Measurements from ENCODE around the gene PLA2G2D.

The PLA2G2D gene

DNA sequence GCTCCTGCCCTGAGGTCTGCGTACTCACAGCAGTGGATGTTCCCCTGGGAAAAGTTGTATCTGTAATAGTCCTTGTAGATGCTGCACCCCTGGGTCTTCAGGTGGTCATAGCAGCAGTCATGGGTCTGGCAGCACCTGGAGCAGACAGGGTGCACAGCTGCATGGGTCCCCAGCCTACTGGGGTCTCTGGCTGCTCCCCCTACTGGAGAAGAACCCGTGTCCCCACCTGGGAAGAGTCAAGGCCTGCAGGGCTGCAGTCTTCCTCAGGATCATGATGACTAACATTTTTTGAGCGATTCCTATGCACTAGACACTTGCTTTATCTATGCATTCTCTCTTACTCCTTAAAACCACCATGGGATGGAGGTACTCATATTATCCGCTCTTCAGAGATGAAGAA lies 3.9 kb downstream of the PLA2G2D start:
- no peak for DNase-seq (ENCODE audit: low read depth, low spot score)

DNA sequence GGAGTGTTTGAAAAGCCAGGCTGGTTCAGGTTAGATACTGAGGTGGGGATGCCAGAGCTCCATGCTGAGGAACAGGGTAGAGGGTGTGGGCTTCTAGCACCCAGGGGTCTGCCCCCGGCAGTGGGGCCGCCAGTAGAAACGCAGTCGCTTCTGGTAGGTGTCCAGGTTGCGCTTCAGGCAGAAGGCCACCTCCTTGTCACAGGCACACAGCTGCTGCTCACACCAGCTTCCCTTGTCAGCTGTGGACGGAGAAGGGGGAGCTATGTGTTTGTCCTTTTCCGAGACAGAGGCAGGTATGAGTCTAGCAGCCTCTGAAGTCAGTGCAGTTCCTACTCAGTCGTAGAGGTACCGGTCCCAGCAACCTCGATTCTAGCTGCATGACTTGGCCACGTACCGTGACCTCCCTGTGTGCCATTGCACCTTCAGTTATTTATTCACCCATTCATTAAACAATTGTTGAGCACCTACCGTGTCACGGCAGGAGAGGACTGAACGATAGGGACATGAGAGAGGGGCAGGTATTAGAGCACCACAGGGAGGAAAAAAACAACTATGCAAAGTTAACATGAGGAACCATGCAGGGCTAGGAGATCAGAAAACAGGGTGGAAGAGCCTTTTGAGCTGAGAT lies 5.2 kb downstream of the PLA2G2D start:
- no peak for DNase-seq (ENCODE audit: low read depth, low spot score)

DNA sequence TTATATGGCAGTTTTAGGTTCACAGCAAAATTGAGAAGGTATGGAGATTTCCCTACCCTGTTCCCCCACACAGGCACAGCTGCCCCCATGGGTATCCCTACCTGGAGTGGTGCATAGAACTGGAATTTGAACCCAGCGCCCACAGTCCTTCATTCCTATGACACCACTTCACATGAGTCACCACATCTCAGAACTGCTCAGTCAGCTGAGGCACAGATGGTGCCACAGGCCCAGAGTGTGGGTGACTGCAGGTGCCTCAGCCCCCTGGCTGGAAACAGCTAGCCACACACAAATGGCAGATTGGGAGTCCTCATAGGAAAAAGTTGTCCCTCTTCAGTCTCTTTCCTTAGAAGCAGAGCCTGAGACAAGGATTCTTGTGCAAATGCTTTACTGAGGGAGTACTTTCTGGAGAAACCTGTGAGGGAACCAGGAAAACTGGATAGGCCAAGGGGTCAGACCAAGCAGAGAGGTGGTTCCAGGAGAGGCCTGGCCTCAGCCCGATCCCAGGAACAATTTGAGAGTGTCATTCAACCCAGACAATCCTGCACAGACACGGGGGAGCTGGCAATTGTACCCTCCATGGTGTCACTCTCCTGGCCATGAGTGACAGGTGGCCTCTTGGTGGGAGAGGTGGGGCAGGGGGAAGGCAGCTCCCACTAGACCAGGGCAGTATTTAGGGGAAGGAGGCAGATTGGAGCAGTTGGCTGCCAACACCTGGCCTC lies 6.9 kb downstream of the PLA2G2D start:
- DNase-seq (ENCODE audit: low read depth, low spot score): no peak

DNA sequence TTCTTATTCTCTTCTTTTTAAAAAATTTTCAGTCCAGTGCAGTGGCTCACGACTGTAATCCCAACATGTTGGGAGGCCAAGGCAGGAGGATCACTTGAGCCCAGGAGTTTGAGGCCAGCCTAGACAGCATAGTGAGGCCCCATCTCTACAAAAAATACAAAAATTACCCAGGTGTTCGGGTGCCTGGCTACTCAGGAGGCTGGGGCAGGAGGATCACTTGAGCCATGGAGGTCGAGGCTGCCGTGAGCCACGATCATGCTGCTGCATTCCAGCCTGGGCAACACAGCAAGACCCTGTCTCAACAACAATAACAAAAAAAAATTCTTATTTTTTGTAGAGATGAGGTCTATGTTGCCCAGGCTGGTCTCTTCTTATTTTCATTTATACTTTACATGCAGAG lies 7.9 kb downstream of the PLA2G2D start:
- DNase-seq (ENCODE audit: low read depth, low spot score): no peak

DNA sequence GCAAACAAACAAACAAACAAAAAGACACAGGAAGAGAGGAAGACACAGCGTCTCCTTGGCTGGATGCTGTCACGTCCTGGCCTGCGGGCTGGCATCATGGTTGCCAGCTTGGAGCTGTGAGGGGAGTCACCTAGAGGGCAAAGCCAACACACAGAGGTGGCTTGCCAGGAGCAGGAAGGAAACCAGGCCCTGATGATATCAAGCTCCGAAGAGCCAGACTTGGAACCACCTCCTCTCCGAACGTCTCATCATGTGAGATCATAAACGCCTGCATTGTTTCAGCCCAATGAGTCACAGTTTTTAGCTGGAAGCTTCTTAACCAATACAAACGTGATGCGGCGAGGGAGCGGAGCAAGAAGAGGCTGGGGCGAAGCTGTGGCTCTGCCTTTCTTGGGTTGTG lies 8.7 kb downstream of the PLA2G2D start:
- DNase-seq (ENCODE audit: low read depth, low spot score): no peak

DNA sequence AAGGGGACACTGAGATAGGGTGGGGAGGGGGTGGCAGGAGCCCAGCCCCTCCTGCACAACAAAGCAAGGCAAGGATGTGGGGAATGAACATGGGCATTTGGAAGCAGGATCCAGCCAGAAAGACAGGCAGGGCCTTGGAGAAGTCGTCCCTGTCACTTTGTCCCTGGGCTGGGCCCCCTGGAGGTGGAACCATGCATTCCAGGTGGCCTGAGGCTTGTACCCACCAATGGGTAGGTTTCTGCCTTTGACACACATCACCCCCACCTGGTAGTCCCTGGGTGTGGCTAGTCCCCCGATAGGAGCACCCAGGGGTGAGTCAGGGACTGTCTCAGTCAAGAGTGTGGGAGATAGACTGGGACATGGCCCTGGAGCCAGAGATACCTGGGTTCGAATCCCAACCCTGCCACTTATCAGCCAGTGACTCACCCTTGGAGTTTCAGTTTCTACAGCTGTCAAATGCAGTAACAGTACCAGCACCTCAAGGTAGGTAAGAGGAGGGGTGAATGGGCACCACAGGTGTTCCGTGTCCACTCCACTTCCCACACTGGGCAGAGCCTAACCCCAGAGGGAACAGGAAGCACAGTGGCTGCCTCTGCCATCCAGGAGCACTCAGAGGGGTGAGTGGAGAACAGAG lies 10.0 kb downstream of the PLA2G2D start:
- DNase-seq (ENCODE audit: low read depth, low spot score): no peak

DNA sequence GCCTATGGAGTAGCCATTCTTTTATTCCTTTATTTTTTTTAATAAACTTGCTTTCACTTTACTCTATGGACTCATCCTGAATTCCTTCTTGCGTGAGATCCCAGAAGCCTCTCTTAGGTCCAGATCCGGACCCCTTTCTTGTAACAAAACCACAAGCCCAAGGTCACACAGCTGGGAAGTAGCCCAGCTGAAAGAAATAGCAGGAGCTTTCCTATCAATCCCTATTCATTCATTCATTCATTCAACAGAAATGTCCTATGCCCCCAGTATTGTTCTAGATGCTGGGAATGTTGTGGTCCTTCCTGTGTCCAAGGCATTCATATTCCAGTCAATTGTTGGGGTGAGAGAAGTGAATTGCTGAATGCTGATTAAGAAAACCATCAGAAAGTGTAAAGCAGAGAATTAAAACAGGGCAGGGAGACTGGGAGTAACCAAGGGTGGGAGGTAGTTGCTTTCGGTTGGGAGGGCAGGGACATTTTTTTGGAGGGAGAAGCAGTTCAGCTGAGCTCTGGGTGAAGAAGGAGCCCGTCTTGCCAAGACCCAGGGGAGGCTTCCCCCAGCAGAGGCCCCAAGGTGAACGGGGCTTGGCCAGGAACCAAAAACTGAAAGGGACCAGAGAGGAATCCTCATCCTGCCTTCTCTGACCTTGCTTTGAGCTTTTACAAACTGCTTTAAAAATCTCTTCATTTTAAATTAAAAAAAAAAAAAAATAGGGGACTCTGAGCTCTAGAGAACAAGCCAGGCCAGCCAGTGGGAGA lies 10.8 kb downstream of the PLA2G2D start:
- DNase-seq (ENCODE audit: low read depth, low spot score): no peak

DNA sequence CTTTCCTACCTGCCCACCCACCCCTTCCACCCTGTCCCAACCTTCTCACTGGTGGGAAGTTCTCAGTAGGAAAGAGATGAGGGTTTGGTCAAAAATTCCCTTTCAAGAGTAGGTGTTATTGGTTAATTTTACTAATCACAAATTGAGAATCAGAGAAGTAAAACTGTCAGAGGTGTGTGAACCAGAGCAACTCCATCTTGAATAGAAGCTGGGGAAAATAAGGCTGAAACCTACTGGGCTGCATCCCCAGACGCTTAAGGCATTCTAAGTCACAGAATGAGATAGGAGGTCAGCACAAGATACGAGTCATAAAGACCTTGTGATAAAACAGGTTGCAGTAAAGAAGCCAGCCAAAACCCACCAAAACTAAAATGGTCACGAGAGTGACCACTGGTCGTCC lies 11.5 kb downstream of the PLA2G2D start:
- no peak for DNase-seq (ENCODE audit: low read depth, low spot score)

DNA sequence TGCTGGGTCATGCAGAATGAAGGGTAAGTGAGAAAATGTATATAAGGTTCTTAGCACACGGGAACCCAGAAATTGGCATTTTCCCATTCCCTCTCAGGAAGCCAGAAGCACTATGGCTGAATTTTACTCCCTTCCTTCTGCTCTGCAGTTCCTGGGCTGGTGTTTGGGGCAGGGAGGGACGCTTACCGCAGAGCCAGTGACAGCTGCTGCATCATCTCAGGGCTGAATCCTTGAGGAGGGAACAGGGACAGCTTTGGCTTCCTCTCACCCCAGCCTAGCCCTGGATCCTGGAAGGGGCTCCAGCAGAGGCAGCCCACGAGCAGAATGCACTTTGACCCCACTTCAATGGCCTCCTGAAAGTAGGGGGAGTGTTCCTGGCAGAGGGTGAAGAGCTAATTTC lies 12.0 kb downstream of the PLA2G2D start:
- no peak for DNase-seq (ENCODE audit: low read depth, low spot score)

DNA sequence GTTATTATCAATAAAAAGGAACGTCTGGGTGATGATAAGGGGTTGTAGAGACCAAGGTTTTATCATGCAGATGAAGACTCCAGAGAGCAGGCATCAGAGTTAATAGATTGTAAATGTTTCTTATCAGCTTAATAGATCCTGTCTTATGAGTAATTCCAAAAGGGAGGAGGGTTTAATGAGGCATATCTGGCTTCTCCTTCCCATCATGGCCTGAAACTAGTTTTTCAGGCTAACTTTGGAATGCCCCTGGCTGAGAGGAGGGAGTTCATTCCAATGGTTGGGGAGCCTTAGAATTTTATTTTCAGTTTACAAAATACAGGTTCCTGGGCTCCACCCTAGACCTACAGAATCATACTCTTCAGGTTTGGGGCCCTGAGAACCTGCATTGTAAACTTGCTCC lies 13.5 kb downstream of the PLA2G2D start:
- no peak for DNase-seq (ENCODE audit: low read depth, low spot score)

DNA sequence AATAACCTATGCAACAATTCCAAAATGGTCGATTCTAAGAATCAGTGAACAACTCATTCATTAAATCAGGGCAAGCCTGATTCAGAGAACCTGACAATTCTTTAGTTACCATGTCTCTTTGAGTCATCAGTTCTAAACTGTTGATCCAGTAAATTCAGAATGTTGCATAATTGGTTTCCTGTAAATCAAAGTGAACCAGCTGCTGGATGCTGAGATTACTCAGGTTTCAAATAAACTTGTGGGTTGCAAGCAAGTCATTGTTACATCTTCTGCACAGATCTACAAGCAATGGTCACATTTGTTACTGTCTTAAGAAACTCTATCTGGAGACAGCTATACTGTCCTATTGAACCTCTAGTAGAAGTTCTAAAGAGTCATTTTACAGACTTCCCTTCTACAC lies 16.5 kb downstream of the PLA2G2D start:
- no peak for DNase-seq (ENCODE audit: low read depth, low spot score)

DNA sequence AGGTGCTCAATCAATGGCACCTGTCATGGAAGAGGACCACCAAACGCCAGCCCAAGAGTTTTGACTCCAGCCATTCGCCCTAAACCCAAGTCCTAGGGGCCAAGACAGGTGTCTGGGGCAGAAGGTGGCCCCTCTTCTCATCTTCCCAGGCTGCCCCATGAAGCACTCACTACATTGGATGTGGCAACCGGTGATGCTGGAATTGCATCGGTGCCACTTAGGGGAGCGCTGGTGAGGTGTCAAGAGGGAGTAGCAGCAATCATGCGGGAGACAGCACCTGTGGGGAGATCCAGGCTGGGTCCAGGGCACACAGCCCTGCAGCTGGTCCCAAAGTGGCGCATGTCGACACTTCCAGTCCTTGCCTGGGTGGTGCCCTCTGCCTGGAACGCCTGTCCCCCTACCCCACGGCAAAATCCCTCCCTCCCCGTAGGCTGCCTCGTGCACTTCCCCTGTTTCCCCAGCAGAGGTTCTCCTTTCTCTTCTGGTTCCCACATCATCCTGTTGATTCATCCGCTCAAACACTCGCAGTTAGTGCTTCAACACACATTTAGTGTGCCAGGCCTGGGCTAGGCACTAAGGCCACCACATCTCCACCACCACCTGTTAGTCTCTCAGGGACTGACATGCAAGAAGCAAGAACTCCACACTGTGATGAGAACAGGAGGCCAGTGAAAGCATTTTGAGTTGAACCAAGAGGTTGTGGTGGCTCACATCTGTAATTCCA lies 18.5 kb downstream of the PLA2G2D start:
- DNase-seq (ENCODE audit: low read depth, low spot score): no peak

DNA sequence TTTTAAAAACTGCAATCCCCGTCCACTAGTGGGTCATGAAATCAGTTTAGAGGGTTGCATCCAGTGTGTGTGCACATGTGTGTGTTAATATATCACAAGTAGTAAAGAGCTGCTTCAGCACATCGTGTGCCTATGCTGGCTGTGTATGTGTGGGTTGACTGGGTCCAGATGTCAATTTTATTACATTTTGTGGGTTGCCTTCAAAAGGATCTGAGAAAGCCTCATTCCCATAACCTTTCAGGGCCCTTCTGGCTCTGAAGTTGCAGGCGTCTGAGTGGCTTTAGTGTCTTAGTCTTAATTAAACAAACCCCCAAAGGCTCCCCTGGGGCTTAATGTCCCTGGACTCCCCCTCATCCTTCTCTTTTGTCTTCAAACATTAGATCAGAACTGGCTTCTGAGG lies 19.8 kb downstream of the PLA2G2D start:
- DNase-seq (ENCODE audit: low read depth, low spot score): no peak

DNA sequence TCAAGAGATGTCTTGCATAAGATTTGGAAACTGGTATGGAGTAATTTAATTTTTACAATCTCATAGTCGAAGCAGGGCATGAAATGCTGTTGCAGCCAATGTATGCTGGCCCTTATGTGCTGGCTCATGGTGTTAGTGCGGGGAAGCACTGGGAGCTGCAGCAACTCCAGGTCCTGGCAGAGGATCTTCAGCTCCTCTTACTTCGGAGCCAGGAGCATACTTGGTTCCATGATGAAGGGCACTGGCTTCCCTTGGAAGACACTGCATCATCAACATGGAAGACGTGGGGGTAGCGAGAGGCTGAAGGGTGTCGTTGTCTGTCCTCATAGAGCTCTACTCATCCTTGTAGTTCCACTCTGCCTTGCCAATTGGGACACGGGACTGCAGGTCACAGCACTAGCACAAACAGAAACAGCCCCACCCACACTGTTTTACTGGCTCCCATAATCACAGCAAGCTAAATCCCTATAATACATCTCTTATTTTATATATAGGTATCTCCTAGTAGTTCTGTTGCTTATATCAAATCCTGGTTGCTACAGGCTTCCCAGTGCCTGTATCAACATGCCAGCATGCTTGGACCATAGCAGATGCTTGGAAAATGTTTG lies 22.4 kb downstream of the PLA2G2D start:
- DNase-seq (ENCODE audit: low read depth, low spot score): no peak

DNA sequence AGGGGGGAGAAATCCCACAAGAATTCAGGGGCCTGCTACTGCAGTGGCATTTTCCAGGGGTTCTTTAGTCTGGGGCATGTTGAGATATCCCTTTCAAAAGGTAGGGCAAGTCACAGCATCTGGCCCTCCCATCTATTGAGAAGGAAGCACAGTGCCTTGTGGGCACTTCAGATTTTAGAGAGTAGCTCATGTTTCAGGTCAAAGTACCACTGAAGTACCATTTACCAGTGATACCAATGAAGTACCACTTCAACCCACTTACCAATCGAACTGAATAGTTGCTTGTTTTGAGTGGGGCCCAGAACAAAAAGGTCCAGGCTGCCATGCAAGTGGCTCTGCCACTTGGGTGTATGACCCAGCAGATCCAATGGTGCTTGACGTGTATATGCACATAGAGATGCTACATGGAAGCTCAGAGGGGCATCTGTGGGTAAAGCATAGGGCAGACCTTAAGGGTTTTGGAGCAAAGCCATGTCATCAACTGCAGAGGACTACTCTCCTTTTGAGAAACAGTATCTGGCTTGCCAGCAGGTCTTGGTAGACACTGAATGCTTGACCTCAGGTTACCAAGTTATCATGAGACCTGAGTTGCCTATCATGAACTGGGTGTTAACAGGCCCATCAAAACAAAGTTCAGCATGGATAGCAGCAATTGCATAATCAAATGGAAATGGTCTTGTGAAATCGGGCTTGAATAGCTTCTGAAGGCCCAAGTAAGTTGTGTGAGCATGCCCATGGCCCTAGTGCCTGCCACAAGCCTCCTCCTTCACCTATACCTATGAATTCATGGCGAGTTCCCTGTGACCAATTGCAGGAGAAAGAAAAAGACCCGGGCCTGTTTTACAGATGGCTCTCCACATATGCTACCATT lies 23.5 kb downstream of the PLA2G2D start:
- no peak for DNase-seq (ENCODE audit: low read depth, low spot score)

DNA sequence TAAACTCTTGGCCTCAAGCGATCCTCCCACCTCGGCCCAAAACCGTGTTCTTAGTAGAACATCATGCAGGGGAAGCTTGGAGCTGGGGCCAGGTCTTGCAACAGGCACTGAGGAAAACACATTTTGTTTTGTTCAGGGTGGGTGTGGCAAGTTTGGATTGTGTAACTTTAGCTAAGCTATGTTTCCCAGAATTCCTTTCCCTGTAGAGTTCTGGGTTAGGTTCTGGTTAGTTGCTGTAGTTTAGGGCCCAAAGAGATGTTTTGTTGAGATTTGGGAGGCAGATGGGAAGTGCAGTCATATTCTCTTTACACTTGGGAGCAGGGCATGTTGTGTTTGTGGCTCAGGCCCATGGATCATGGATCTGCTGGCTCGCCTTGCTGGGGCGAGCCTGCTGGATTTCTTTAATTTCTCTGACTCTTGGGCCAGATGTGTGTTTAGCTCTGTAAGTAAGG lies 25.4 kb downstream of the PLA2G2D start:
- DNase-seq (ENCODE audit: low read depth, low spot score): no peak

DNA sequence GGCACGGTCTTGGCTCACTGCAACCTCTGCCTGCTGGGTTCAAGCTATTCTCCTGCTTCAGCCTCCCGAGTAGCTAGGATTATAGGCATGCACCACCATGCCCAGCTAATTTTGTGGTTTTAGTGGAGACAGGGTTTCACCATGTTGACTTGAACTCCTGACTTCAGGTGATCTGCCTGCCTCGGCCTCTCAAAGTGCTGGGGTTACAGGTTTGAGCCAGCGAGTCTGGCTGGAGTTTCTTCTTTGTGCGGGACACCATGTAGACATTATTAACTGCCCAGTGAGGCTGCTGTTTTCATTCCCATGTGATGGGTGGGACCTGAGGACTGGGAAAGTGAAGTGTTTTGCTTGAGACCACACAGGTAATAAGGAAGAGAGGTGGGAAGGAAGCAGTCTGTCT lies 26.0 kb downstream of the PLA2G2D start:
- no peak for DNase-seq (ENCODE audit: low read depth, low spot score)

DNA sequence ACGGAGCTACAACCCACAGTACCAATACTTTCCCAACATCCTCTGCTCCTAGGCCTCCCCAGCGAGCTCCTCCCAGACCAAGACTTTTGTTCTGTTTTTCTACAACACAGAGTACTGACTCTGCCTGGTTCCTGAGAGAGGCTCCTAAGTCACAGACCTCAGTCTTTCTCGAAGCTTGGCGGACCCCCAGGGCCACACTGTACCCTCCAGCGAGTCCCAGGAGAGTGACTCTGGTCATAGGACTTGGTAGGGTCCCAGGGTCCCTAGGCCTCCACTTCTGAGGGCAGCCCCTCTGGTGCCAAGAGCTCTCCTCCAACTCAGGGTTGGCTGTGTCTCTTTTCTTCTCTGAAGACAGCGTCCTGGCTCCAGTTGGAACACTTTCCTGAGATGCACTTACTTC lies 28.7 kb downstream of the PLA2G2D start:
- no peak for DNase-seq (ENCODE audit: low read depth, low spot score)

DNA sequence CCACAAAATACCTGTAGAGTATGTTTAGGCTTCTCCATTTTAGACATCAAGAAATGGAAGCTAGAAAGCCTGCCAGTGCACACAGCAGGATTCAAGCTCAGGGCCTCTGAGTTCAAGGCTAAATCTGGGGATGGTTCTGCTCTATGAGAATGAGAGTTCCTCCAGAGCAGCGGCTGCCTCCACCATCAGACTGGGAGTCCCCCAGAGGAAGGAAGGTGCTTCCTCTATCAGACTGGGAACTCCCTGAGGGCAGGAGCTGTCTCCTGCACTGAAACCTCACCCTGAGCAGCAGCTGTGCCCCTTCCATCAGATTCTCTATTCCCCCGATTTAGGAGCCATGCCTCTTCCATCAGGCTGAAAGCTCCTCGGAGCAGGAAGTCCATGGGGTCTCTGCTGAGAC lies 29.2 kb downstream of the PLA2G2D start:
- DNase-seq (ENCODE audit: low read depth, low spot score): no peak

DNA sequence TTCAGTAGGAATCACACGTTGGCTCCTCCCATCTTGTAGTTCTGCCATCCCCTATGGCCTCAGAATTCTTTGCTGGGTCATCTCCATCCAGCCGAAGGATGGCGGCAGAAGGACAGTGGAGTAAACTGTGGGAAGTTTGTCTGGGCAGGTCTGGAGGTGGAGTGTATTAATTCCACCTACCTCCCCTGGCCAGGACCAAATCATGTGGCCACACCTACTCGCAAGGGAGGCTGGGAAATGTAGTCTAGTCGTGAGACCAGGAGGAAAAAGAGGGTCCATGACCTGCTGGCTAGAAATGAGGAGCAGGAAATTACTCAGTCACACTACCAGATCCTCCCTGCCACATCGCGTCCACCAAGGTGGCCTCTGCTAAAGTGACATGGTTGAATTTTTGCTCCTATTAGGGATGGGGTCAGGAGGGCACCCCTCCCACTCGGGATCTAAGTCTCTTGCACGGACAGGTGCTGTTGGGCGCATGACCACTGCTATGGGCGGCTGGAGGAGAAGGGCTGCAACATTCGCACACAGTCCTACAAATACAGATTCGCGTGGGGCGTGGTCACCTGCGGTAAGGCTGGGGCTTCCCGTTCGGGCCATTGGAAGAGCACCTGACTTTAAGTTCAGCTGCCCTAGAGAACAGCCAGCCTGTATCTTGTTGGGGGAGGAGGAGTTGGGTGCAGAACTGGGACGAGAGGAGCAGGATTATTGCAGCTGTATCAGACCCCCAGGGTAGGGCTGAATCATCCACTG lies 29.8 kb downstream of the PLA2G2D start:
- no peak for DNase-seq (ENCODE audit: low read depth, low spot score)

Data from activated CD4-positive, CD25-positive, alpha-beta regulatory T cell treated with anti-CD3 and anti-CD28 coated beads, Interleukin-2, amount 50 U/mL, for 16 hours (primary cell).